Neural cell (in vitro differentiated cells): ENCODE measurements around the gene NECTIN1. TPM values are rescaled to one million over a fixed set of nuclear protein-coding genes. Genes with fewer than 3 reads are reported as not detected.
A peak's percentile ranks its signal among the peaks of the same experiment; 100 is the strongest.

Experiments used
- H2AFZ ChIP-seq: fragments of 200-600, 300-800 bp; sonication (generic), shearing (Covaris generic); 2 replicates; pipeline ENCODE4 v1.6.0; 2014; ENCODE audit warnings: low read depth, mild to moderate bottlenecking, antibody characterized with exemption, low read length, moderate library complexity
- H3F3A ChIP-seq: fragments of 200-600 bp; shearing (Covaris generic); 2 replicates; pipeline ENCODE4 v1.6.1; 2016; ENCODE audit warnings: mild to moderate bottlenecking, moderate library complexity, mixed read lengths, antibody characterized with exemption, low read length; ENCODE audit not compliant: insufficient read depth, poor library complexity, severe bottlenecking
- H3K27ac ChIP-seq: fragments of 200-600, 300-800 bp; sonication (generic), shearing (Covaris generic); 2 replicates; pipeline ENCODE4 v1.5.1; 2014; ENCODE audit warnings: mild to moderate bottlenecking, low read length, moderate library complexity
- H3K27me3 ChIP-seq: fragments of 300-800, 200-600 bp; sonication (generic), shearing (Covaris generic); 2 replicates; pipeline ENCODE4 v1.6.0; 2014; ENCODE audit warnings: mild to moderate bottlenecking, low read depth, low read length, moderate library complexity; ENCODE audit not compliant: insufficient read depth
- H3K36me3 ChIP-seq: fragments of 300-800, 200-600 bp; sonication (generic), shearing (Covaris generic); 2 replicates; pipeline ENCODE4 v1.5.1; 2014; ENCODE audit warnings: mild to moderate bottlenecking, antibody characterized with exemption, low read length, moderate library complexity; ENCODE audit not compliant: insufficient read depth
- H3K4me2 ChIP-seq: fragments of 300-800, 200-600 bp; sonication (generic), shearing (Covaris generic); 2 replicates; pipeline ENCODE4 v1.6.0; 2014; ENCODE audit warnings: mild to moderate bottlenecking, low read length
- H3K4me3 ChIP-seq: fragments of 300-800, 200-600 bp; sonication (generic), shearing (Covaris generic); 2 replicates; pipeline ENCODE4 v1.5.1; 2014; ENCODE audit warnings: mild to moderate bottlenecking, low read length, moderate library complexity
- H3K79me2 ChIP-seq: fragments of 200-600 bp; shearing (Covaris generic); replicated peaks from 2 replicates; pipeline ENCODE4 v1.6.0; 2014; ENCODE audit warnings: mild to moderate bottlenecking, low read length, moderate library complexity; ENCODE audit not compliant: insufficient read depth
- H3K9ac ChIP-seq: fragments of 300-800, 200-600 bp; sonication (generic), shearing (Covaris generic); 2 replicates; pipeline ENCODE4 v1.6.1; 2016; ENCODE audit warnings: mild to moderate bottlenecking, low read length, mixed read lengths
- H3K9me2 ChIP-seq: fragments of 200-600 bp; shearing (Covaris generic); 2 replicates; pipeline ENCODE4 v1.6.1; 2016; ENCODE audit warnings: mild to moderate bottlenecking, low read length, mixed read lengths; ENCODE audit not compliant: insufficient read depth
- H3K9me3 ChIP-seq: fragments of 200-600, 300-800 bp; sonication (generic), shearing (Covaris generic); 2 replicates; pipeline ENCODE4 v1.6.1; 2016; ENCODE audit warnings: mild to moderate bottlenecking, mixed run types, low read length, moderate library complexity, mixed read lengths
- H4K20me1 ChIP-seq: fragments of 200-600 bp; shearing (Covaris generic); 2 replicates; pipeline ENCODE4 v1.6.1; 2016; ENCODE audit warnings: mild to moderate bottlenecking, mixed run types; ENCODE audit not compliant: insufficient read depth
- EP300 ChIP-seq: fragments of 450-650 bp; conservative IDR thresholded peaks from 2 replicates; pipeline ENCODE4 v1.6.1; 2014; ENCODE audit warnings: antibody characterized with exemption, mild to moderate bottlenecking, moderate library complexity; ENCODE audit not compliant: poor library complexity, severe bottlenecking
- EZH2 ChIP-seq: fragments of 200-600, 300-800 bp; shearing (Covaris generic), sonication (generic); IDR thresholded peaks from 2 replicates; pipeline ENCODE4 v1.6.1; 2014; ENCODE audit warnings: antibody characterized with exemption, low read length, borderline replicate concordance, mild to moderate bottlenecking; ENCODE audit not compliant: insufficient read depth, poor library complexity, severe bottlenecking
- MXI1 ChIP-seq: fragments of 450-650 bp; conservative IDR thresholded peaks from 2 replicates; pipeline ENCODE4 v1.6.1; 2014; ENCODE audit warnings: antibody characterized with exemption, mild to moderate bottlenecking; ENCODE audit not compliant: poor library complexity, severe bottlenecking
- POLR2AphosphoS5 ChIP-seq: IDR thresholded peaks from 2 replicates; pipeline ENCODE4 v1.6.1; 2012
- RAD21 ChIP-seq: fragments of 450-650 bp; conservative IDR thresholded peaks from 2 replicates; pipeline ENCODE4 v1.6.1; 2014; ENCODE audit warnings: antibody characterized with exemption, mild to moderate bottlenecking, moderate library complexity
- SMC3 ChIP-seq: fragments of 450-650 bp; conservative IDR thresholded peaks from 2 replicates; pipeline ENCODE4 v1.6.1; 2014; ENCODE audit warnings: antibody characterized with exemption, mild to moderate bottlenecking, moderate library complexity; ENCODE audit not compliant: poor library complexity
- TAF1 ChIP-seq: IDR thresholded peaks from 2 replicates; pipeline ENCODE4 v1.6.1; 2012; ENCODE audit warnings: low read depth
- polyA plus RNA-seq: library from polyadenylated mRNA; depleted of rRNA; stranded (reverse); fragments of >200 nt; gene quantifications from 2 replicates; pipeline ENCODE4 v1.2.3, GENCODE V29; 2014
- TF ChIP-seq, protein P1 (sequence below): fragments of 450-650 bp; IDR thresholded peaks from 2 replicates; pipeline ENCODE4 v1.5.1; 2014; ENCODE audit warnings: antibody characterized with exemption, mild to moderate bottlenecking, moderate library complexity; ENCODE audit not compliant: poor library complexity, severe bottlenecking
- TF ChIP-seq, protein P2 (sequence below): IDR thresholded peaks from 2 replicates; pipeline ENCODE4 v1.6.1; 2012; ENCODE audit warnings: borderline replicate concordance

The NECTIN1 gene
- polyA plus RNA-seq, 1 donor from 2014 or later: 5.6 TPM

DNA sequence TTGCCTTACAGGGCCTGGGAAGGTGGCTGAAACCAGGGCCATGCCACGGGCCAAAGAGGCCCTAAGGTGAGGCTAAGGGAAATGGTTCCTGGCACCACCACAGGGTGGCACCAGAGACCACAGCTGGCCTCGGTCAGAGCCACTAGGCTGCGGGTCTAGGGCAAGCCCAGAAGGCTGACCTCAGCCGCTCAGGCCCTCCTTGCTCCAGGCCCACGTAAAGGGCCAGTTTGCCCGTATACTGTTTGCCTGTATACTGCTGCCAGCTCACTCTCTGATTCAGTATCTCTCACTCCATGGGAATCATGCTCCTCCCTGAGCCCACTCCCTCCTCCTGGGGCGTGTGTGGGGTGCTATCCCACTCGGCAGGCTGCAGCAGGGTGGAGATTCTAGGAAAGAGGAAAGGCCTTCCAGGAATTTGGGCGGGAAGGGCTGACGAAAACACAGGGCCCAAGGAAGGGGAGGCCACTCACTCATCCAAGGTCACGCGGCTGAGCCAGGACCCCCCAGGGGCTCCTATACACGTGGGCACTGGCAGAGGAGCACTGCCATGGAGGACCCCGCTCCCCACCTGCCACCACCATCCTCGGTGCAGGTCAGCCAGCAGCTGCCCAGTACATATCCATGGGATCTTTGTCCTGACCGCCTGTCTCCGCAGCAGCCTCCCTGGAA lies 62.4 kb downstream of the NECTIN1 start:
- H3K9ac ChIP-seq: no peak overlapping the region

DNA sequence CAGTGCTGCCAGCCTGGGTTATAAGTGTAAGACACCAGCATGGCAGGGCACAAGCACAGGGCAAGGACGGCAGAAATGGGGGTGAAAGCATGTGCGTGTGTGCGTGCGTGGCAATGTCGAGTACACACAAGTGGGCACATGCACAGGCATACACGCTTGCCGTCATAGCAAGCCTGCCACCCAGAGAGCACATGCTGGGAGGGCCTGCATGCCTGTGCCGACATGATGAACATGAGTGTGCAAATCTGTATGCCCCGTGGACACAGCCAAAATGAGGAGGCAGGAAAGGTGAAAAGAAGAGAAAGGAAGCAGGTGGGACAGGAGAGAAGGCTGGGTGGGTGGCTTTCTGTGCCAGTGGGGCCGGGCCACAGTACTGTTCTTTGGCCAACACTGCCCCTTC lies 62.9 kb downstream of the NECTIN1 start:
- Histone ChIP-seq H3F3A (no peaks in the 10 kb centered on the region), H3K4me3 (no peak overlapping the region), H3K27me3 (no peaks in the 10 kb centered on the region), H3K79me2 (no peaks in the 10 kb centered on the region), H3K9me3 (no peaks in the 10 kb centered on the region), H3K27ac (no peak overlapping the region), H2AFZ (no peak overlapping the region), H3K36me3 (no peaks in the 10 kb centered on the region), H4K20me1 (no peaks in the 10 kb centered on the region), H3K9me2 (no peaks in the 10 kb centered on the region), H3K9ac (no peak overlapping the region), H3K4me2 (no peak overlapping the region)
- TF ChIP-seq, protein P1, sequence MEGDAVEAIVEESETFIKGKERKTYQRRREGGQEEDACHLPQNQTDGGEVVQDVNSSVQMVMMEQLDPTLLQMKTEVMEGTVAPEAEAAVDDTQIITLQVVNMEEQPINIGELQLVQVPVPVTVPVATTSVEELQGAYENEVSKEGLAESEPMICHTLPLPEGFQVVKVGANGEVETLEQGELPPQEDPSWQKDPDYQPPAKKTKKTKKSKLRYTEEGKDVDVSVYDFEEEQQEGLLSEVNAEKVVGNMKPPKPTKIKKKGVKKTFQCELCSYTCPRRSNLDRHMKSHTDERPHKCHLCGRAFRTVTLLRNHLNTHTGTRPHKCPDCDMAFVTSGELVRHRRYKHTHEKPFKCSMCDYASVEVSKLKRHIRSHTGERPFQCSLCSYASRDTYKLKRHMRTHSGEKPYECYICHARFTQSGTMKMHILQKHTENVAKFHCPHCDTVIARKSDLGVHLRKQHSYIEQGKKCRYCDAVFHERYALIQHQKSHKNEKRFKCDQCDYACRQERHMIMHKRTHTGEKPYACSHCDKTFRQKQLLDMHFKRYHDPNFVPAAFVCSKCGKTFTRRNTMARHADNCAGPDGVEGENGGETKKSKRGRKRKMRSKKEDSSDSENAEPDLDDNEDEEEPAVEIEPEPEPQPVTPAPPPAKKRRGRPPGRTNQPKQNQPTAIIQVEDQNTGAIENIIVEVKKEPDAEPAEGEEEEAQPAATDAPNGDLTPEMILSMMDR: no peak
- TF ChIP-seq MXI1 (no peak), RAD21 (no peak), POLR2AphosphoS5 (no peak), EZH2 (no peak), TAF1 (no peak), EP300 (no peak), SMC3 (no peak)
- TF ChIP-seq, protein P2, sequence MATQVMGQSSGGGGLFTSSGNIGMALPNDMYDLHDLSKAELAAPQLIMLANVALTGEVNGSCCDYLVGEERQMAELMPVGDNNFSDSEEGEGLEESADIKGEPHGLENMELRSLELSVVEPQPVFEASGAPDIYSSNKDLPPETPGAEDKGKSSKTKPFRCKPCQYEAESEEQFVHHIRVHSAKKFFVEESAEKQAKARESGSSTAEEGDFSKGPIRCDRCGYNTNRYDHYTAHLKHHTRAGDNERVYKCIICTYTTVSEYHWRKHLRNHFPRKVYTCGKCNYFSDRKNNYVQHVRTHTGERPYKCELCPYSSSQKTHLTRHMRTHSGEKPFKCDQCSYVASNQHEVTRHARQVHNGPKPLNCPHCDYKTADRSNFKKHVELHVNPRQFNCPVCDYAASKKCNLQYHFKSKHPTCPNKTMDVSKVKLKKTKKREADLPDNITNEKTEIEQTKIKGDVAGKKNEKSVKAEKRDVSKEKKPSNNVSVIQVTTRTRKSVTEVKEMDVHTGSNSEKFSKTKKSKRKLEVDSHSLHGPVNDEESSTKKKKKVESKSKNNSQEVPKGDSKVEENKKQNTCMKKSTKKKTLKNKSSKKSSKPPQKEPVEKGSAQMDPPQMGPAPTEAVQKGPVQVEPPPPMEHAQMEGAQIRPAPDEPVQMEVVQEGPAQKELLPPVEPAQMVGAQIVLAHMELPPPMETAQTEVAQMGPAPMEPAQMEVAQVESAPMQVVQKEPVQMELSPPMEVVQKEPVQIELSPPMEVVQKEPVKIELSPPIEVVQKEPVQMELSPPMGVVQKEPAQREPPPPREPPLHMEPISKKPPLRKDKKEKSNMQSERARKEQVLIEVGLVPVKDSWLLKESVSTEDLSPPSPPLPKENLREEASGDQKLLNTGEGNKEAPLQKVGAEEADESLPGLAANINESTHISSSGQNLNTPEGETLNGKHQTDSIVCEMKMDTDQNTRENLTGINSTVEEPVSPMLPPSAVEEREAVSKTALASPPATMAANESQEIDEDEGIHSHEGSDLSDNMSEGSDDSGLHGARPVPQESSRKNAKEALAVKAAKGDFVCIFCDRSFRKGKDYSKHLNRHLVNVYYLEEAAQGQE: no peak

More for the DNA sequence above, 62.4 kb downstream of the NECTIN1 start:
- TF ChIP-seq TAF1 (no peak), EP300 (no peak), RAD21 (peak; percentile 99), SMC3 (peak; percentile 100)
- TF ChIP-seq, protein P1: peak; percentile 97
- H3K79me2 ChIP-seq: no peaks in the 10 kb centered on the region
- no peak overlapping the region for H3K4me3 ChIP-seq
- H2AFZ ChIP-seq: no peak overlapping the region
- no peaks in the 10 kb centered on the region for H4K20me1 ChIP-seq
- H3K27me3 ChIP-seq: no peaks in the 10 kb centered on the region
- no peaks in the 10 kb centered on the region for H3F3A ChIP-seq
- H3K9me2 ChIP-seq: no peaks in the 10 kb centered on the region
- no peaks in the 10 kb centered on the region for H3K36me3 ChIP-seq
- no peak overlapping the region for H3K4me2 ChIP-seq
- H3K9me3 ChIP-seq: no peaks in the 10 kb centered on the region
- H3K27ac ChIP-seq: no peak overlapping the region
